ENCODE measurements around the gene TACR1. TPM values are rescaled to one million over a fixed set of nuclear protein-coding genes. Genes with fewer than 3 reads are reported as not detected.

The TACR1 gene
- total and polyA plus RNA-seq, 2 of the 4 experiments (the other 2 are of a cell fraction): under 0.01 to 0.09 TPM

DNA sequence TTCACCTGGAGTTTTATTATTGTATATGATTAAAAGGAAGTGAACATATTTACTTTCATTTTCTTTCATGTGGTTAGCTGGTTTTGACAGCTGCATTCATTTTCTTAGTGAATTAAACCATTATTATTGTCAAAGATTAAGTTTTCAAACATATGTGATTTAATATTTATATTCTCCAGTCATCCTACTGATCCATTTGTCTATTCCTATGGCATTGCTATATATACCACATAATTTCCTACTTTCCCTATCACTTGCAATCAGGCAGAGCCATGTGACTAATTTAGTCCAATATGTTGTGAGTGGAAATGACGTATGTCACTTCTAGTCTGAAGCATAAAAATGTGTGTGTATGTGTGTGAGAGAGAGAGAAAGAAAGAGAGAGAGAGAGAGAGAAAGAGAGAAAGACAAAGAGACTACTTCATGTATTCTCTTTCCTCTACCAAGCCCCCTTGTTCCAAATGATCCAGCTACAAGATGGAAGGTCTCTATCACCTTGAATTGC, 12.0 kb upstream of the TACR1 start:
- no peak overlapping the region for H4K5ac ChIP-seq (ENCODE audit: low read depth, low read length)
- CTCF ChIA-PET: interaction anchor here (1.8 kb wide), 1 partner anchor 12 kb away, joined by 7 read pairs; the partner anchor contains the start of gene TACR1
- TF ChIP-seq MAFK (IDR thresholded peaks at IDR 0.05; ENCODE audit: low read depth, low read length) (no peak), CTCF (conservative IDR thresholded peaks at IDR 0.05; ENCODE audit: low read depth, low read length) (no peak), FOS (IDR thresholded peaks at IDR 0.05; ENCODE audit: low read depth, low read length) (no peak), MAZ (IDR thresholded peaks at IDR 0.05; ENCODE audit: borderline replicate concordance, low read depth, low read length) (no peak), NFE2L2 (IDR thresholded peaks at IDR 0.05; ENCODE audit: low read depth, low read length) (no peak), CHD1 (IDR thresholded peaks at IDR 0.05; ENCODE audit: low read depth, low read length) (no peak), BHLHE40 (IDR thresholded peaks at IDR 0.05; ENCODE audit: low read depth, low read length) (no peak)
- TF ChIP-seq, protein P1, sequence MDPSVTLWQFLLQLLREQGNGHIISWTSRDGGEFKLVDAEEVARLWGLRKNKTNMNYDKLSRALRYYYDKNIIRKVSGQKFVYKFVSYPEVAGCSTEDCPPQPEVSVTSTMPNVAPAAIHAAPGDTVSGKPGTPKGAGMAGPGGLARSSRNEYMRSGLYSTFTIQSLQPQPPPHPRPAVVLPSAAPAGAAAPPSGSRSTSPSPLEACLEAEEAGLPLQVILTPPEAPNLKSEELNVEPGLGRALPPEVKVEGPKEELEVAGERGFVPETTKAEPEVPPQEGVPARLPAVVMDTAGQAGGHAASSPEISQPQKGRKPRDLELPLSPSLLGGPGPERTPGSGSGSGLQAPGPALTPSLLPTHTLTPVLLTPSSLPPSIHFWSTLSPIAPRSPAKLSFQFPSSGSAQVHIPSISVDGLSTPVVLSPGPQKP (IDR thresholded peaks at IDR 0.05; ENCODE audit: borderline replicate concordance, low read depth, low read length): no peak
- H4K91ac ChIP-seq (ENCODE audit: insufficient read depth, low read depth, low read length): no peak overlapping the region
- no peak overlapping the region for H4K8ac ChIP-seq (ENCODE audit: low read depth in 2 of 2, low read length in 2 of 2)
- H3K9me3 ChIP-seq (ENCODE audit: control insufficient read depth, insufficient read depth, low read length): no peaks in the 10 kb centered on the region
- H3K27ac ChIP-seq (ENCODE audit: insufficient read depth, low read length): no peak overlapping the region
- no peak overlapping the region for H2BK20ac ChIP-seq (ENCODE audit: low read depth, low read length)
- H3K36me3 ChIP-seq (ENCODE audit: control insufficient read depth, insufficient read depth, low read length): no peaks in the 10 kb centered on the region
- no peak overlapping the region for H3K4me2 ChIP-seq (ENCODE audit: low read depth, low read length)
- intact Hi-C loops (cut with micrococcal nuclease) (no loop called here), in situ Hi-C loops (cut with MboI; ENCODE audit: low sequenced_read_pairs) (loop anchor here (25.0 kb wide), 1 partner anchor 401 kb away; no protein-coding TSS in a partner anchor), dilution Hi-C loops (cut with HindIII; ENCODE audit: low sequenced_read_pairs, unreplicated experiment) (no loop called here)
- ATAC-seq (ENCODE audit: low read depth): no peak
- H3K23ac ChIP-seq (ENCODE audit: low read depth, low read length): no peak overlapping the region
- DNase-seq: no peak
- WGBS, 2 experiments (ENCODE audit: extremely low coverage in 2 of 2, insufficient read length in 1 of 2): no CpG with 5 or more reads among the region's 1 CpG
- no peaks in the 10 kb centered on the region for H3K9me1 ChIP-seq (ENCODE audit: insufficient read depth, low read length)
- H4K20me1 ChIP-seq (ENCODE audit: insufficient read depth, low read length): no peaks in the 10 kb centered on the region
- no peak overlapping the region for H2AFZ ChIP-seq (replicated peaks; ENCODE audit: low read length, poor library complexity)
- no peak overlapping the region for H2BK120ac ChIP-seq (ENCODE audit: low read depth, low read length)
- H2AK5ac ChIP-seq (ENCODE audit: low read depth, low read length): no peak overlapping the region
- H2AK9ac ChIP-seq (replicated peaks; ENCODE audit: low read depth, low read length, poor library complexity): no peak overlapping the region
- POLR2A ChIA-PET (ENCODE audit: unreplicated experiment): no interaction called here
- BruUV-seq (replicated peaks): no TSS peak
- no peak overlapping the region for H3K4me3 ChIP-seq (ENCODE audit: insufficient read depth, low read depth, low read length)
- no peaks in the 10 kb centered on the region for H3K79me1 ChIP-seq (ENCODE audit: low read depth in 1 of 2, low read length in 2 of 2)
- H2BK15ac ChIP-seq (ENCODE audit: low read depth, low read length): no peak overlapping the region
- no peak overlapping the region for H3K18ac ChIP-seq (ENCODE audit: low read depth, low read length)
- no peaks in the 10 kb centered on the region for H3K27me3 ChIP-seq (ENCODE audit: control insufficient read depth, insufficient read depth, low read length)
- H3K4ac ChIP-seq (ENCODE audit: low read depth, low read length): no peak overlapping the region
- H3K9ac ChIP-seq (ENCODE audit: low read depth, low read length): no peak overlapping the region
- H3K56ac ChIP-seq (ENCODE audit: extremely low read depth, insufficient read depth, low read length): no peak overlapping the region
- H3K4me1 ChIP-seq (ENCODE audit: control insufficient read depth, insufficient read depth, low read length): no peaks in the 10 kb centered on the region
- no peak overlapping the region for H2BK5ac ChIP-seq (ENCODE audit: low read depth, low read length, poor library complexity, severe bottlenecking)
- H3K14ac ChIP-seq (replicated peaks; ENCODE audit: low read depth, low read length): no peak overlapping the region
